Measurements from ENCODE around the gene HRH4. TPM values are rescaled to one million over a fixed set of nuclear protein-coding genes. Genes with fewer than 3 reads are reported as not detected.

Gene HRH4, protein sequence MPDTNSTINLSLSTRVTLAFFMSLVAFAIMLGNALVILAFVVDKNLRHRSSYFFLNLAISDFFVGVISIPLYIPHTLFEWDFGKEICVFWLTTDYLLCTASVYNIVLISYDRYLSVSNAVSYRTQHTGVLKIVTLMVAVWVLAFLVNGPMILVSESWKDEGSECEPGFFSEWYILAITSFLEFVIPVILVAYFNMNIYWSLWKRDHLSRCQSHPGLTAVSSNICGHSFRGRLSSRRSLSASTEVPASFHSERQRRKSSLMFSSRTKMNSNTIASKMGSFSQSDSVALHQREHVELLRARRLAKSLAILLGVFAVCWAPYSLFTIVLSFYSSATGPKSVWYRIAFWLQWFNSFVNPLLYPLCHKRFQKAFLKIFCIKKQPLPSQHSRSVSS
- not detected for total RNA-seq
- under 1 TPM; 0.06 to 0.08 TPM for polyA plus RNA-seq
- long read RNA-seq, donor 1 = 0 reads
- long read RNA-seq, donor 2 = 0 reads
- long read RNA-seq, donor 3 = 0 reads

GRCh38 chr18:24460388-24460787 lies at the start of gene HRH4:
Gene HRH4, plus strand, starts transcription at chr18:24460637. Its CDS starts 92 bp downstream, at chr18:24460729.
- Histone ChIP-seq H3K36me3 (no peaks in the 10 kb centered on the region), H3K4me3 (no peak within 1 kb of the TSS), H3K9me3 (no peaks in the 10 kb centered on the region), H3K27ac (no peak within 1 kb of the TSS), H3K4me1 (ENCODE audit: insufficient read depth) (no peaks in the 10 kb centered on the region), H3K27me3 (no peaks in the 10 kb centered on the region)
- DNase-seq = no peak
- WGBS, 3 donors = 70 to 83% (median 76%) methylated on average over 1 of the region's 1 CpG
- intact Hi-C loops (cut with DNase I) = no loop called here
- TF ChIP-seq, protein P1, sequence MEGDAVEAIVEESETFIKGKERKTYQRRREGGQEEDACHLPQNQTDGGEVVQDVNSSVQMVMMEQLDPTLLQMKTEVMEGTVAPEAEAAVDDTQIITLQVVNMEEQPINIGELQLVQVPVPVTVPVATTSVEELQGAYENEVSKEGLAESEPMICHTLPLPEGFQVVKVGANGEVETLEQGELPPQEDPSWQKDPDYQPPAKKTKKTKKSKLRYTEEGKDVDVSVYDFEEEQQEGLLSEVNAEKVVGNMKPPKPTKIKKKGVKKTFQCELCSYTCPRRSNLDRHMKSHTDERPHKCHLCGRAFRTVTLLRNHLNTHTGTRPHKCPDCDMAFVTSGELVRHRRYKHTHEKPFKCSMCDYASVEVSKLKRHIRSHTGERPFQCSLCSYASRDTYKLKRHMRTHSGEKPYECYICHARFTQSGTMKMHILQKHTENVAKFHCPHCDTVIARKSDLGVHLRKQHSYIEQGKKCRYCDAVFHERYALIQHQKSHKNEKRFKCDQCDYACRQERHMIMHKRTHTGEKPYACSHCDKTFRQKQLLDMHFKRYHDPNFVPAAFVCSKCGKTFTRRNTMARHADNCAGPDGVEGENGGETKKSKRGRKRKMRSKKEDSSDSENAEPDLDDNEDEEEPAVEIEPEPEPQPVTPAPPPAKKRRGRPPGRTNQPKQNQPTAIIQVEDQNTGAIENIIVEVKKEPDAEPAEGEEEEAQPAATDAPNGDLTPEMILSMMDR (IDR thresholded peaks at IDR 0.05) = no peak
- TF ChIP-seq EP300 (IDR thresholded peaks at IDR 0.05) (no peak), POLR2A (IDR thresholded peaks at IDR 0.05) (no peak)

DNA sequence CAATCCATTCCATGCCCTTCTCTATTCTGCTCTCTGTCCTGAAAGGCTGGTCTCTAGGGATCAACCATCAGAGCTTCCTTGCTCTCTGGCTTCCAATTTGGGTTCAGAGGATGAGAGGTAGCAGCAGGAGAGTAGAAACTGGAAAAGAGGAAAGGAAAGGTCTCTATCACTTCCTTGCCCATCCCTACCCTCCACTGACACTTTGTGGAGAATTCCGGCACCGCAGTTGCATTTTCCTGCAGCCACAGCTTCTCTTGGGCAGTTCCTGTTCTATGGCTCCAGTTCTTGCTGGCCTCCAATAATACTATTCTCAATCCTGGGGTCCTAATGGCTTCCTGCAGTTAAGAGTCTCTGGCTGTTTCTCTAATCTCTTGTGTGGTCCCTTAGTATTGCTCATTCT lies 47.3 kb upstream of the HRH4 start:
- no peaks in the 10 kb centered on the region for H3K9me3 ChIP-seq
- H3K27me3 ChIP-seq = no peaks in the 10 kb centered on the region
- DNase-seq = peak in 1 of 5 donors; percentile 37
- TF ChIP-seq EP300 (IDR thresholded peaks at IDR 0.05) (no peak), POLR2A (IDR thresholded peaks at IDR 0.05) (no peak)
- TF ChIP-seq, protein P1 (IDR thresholded peaks at IDR 0.05) = no peak
- H3K4me1 ChIP-seq (ENCODE audit: insufficient read depth) = no peaks in the 10 kb centered on the region
- no peak overlapping the region for H3K4me3 ChIP-seq
- intact Hi-C loops (cut with DNase I) = no loop called here
- H3K27ac ChIP-seq = no peak overlapping the region
- WGBS, 3 donors = 51 to 68% (median 60%) methylated on average over 2 of the region's 2 CpGs
- no peaks in the 10 kb centered on the region for H3K36me3 ChIP-seq

DNA sequence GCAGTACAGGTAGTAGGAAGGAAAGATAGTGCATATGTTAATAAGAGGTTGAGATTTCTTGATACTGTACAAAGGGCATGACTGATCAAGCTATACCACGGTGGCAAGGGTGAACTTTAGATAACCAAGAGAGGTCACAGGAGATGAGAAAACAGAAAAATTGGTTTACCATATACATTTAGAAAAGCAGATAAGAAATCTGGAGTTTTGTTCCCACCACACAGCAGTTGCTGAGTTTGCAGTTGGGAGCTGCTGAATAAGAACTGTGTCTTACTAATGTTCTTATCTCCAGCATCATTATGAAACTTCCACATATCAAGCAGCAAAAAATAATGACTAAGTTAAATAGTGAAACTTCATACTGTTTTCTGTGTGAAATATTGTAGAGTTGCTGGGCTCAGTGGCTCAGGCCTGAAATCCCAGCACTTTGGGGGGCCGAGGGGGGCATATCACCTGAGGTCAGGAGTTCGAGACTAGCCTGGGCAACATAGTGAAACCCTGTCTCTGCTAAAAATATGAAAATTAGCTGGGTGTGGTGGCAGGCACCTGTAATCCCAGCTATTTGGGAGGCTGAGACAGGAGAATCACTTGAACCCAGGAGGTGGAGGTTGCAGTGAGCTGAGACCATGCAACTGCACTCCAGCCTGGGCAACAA lies 46.0 kb upstream of the HRH4 start:
- H3K27me3 ChIP-seq = no peaks in the 10 kb centered on the region
- WGBS, 3 donors = 85 to 91% (median 88%) methylated on average over 3 of the region's 3 CpGs
- TF ChIP-seq, protein P1 (IDR thresholded peaks at IDR 0.05) = no peak
- TF ChIP-seq EP300 (IDR thresholded peaks at IDR 0.05) (no peak), POLR2A (IDR thresholded peaks at IDR 0.05) (no peak)
- no peaks in the 10 kb centered on the region for H3K36me3 ChIP-seq
- intact Hi-C loops (cut with DNase I) = no loop called here
- no peak overlapping the region for H3K27ac ChIP-seq
- H3K9me3 ChIP-seq = no peaks in the 10 kb centered on the region
- no peak overlapping the region for H3K4me3 ChIP-seq
- DNase-seq = no peak
- H3K4me1 ChIP-seq (ENCODE audit: insufficient read depth) = no peaks in the 10 kb centered on the region

GRCh38 chr18:24417480-24417879 lies 43.0 kb upstream of the HRH4 start:
- no peaks in the 10 kb centered on the region for H3K27me3 ChIP-seq
- no peak for DNase-seq
- no peak overlapping the region for H3K4me3 ChIP-seq
- TF ChIP-seq EP300 (IDR thresholded peaks at IDR 0.05) = no peak
- TF ChIP-seq POLR2A (IDR thresholded peaks at IDR 0.05) = no peak
- TF ChIP-seq, protein P1 (IDR thresholded peaks at IDR 0.05) = no peak
- intact Hi-C loops (cut with DNase I) = no loop called here
- H3K36me3 ChIP-seq = no peaks in the 10 kb centered on the region
- H3K9me3 ChIP-seq = no peaks in the 10 kb centered on the region
- H3K4me1 ChIP-seq (ENCODE audit: insufficient read depth) = no peaks in the 10 kb centered on the region
- 13 to 27% (median 16%) methylated on average over 3 of the region's 3 CpGs for WGBS, 3 donors
- no peak overlapping the region for H3K27ac ChIP-seq

Data from ovary (tissue), 10 donors.